Measurements from ENCODE around the gene SLC9B2. TPM values are rescaled to one million over a fixed set of nuclear protein-coding genes. Genes with fewer than 3 reads are reported as not detected.

The SLC9B2 gene
- total RNA-seq, 2 experiments from 2014 or later = 26.5 to 36.5 TPM

- H4K20me1 ChIP-seq (ENCODE audit: insufficient read depth, low read length) = no peaks in the 10 kb centered on the region
- CTCF ChIA-PET (ENCODE audit: unreplicated experiment) = no interaction called here
Observed at GRCh38 chr4:103085555-103086196, 9.1 kb upstream of the SLC9B2 start.

GRCh38 chr4:103079621-103080020 is 3.1 kb upstream of the SLC9B2 start:
- Histone ChIP-seq H3K36me3 (ENCODE audit: insufficient read depth, low read length) (no peaks in the 10 kb centered on the region), H2AFZ (ENCODE audit: low read length) (peak overlapping the region; percentile 55; the same call in 1 of the 2 replicates), H3K9me2 (ENCODE audit: insufficient read depth, low read length) (no peaks in the 10 kb centered on the region), H3K79me2 (ENCODE audit: insufficient read depth, low read depth, low read length) (peaks cover 14% of the 10 kb centered on the region; the same call in 1 of the 2 replicates), H3K4me2 (ENCODE audit: low read length) (peak overlapping the region; percentile 34; the same call in 1 of the 2 replicates), H3K27ac (ENCODE audit: low read depth, low read length, poor library complexity, severe bottlenecking) (no peak overlapping the region), H3K4me3 (ENCODE audit: low read depth, low read length, poor library complexity, severe bottlenecking) (no peak overlapping the region), H3K9me3 (ENCODE audit: low read length) (no peaks in the 10 kb centered on the region), H3K4me1 (ENCODE audit: insufficient read depth, low read length, poor library complexity, severe bottlenecking) (peaks cover 35% of the 10 kb centered on the region), H4K20me1 (ENCODE audit: insufficient read depth, low read length) (no peaks in the 10 kb centered on the region; the same call in 1 of the 2 replicates)
- ChIA-PET CTCF (ENCODE audit: unreplicated experiment) (interaction anchor here (1.4 kb wide), 1 partner anchor 15 kb away, joined by 3 read pairs; no protein-coding TSS in a partner anchor), POLR2A (interaction anchor here (0.7 to 5.9 kb wide), 8 partner anchors 8 to 771 kb away, joined by 3 to 49 read pairs (median 4); partner anchors contain the start of gene CISD2)
- TF ChIP-seq EZH2phosphoT487 (IDR thresholded peaks at IDR 0.05; ENCODE audit: borderline replicate concordance, low read depth, low read length) = no peak
- no peak for TF ChIP-seq CTCF (conservative IDR thresholded peaks at IDR 0.05; ENCODE audit: low read length)
- BruUV-seq (replicated peaks) = no TSS peak
- no peak for DNase-seq (ENCODE audit: low spot score)
- intact Hi-C loops (cut with micrococcal nuclease; ENCODE audit: unreplicated experiment) = loop anchor here (5.0 kb wide), 1 partner anchor 212 kb away; the partner anchor contains the start of gene CISD2

More at GRCh38 chr4:103085555-103086196, 9.1 kb upstream of the SLC9B2 start:
- no peak overlapping the region for H3K27ac ChIP-seq (ENCODE audit: low read depth, low read length, poor library complexity, severe bottlenecking)
- intact Hi-C loops (cut with micrococcal nuclease; ENCODE audit: unreplicated experiment) = no loop called here
- H3K4me3 ChIP-seq (ENCODE audit: low read depth, low read length, poor library complexity, severe bottlenecking) = no peak overlapping the region
- no peak for TF ChIP-seq EZH2phosphoT487 (IDR thresholded peaks at IDR 0.05; ENCODE audit: borderline replicate concordance, low read depth, low read length)
- TF ChIP-seq CTCF (conservative IDR thresholded peaks at IDR 0.05; ENCODE audit: low read length) = no peak
- H3K4me2 ChIP-seq (ENCODE audit: low read length) = no peak overlapping the region
- no TSS peak for BruUV-seq (replicated peaks)
- no peaks in the 10 kb centered on the region for H3K9me2 ChIP-seq (ENCODE audit: insufficient read depth, low read length)
- no peak for DNase-seq (ENCODE audit: low spot score)
- no peaks in the 10 kb centered on the region for H3K79me2 ChIP-seq (ENCODE audit: insufficient read depth, low read depth, low read length)
- no peaks in the 10 kb centered on the region for H3K4me1 ChIP-seq (ENCODE audit: insufficient read depth, low read length, poor library complexity, severe bottlenecking)
- peaks cover 19% of the 10 kb centered on the region for H3K36me3 ChIP-seq (ENCODE audit: insufficient read depth, low read length)
- POLR2A ChIA-PET = interaction anchor here (0.6 to 0.9 kb wide), 2 partner anchors 8 to 109 kb away, joined by 3 read pairs; no protein-coding TSS in a partner anchor
- H2AFZ ChIP-seq (ENCODE audit: low read length) = no peak overlapping the region
- H3K9me3 ChIP-seq (ENCODE audit: low read length) = no peaks in the 10 kb centered on the region

Measured in OCI-LY7 (cell line).